ENCODE data around the gene CTDSPL2.

CTDSPL2 gene

DNA sequence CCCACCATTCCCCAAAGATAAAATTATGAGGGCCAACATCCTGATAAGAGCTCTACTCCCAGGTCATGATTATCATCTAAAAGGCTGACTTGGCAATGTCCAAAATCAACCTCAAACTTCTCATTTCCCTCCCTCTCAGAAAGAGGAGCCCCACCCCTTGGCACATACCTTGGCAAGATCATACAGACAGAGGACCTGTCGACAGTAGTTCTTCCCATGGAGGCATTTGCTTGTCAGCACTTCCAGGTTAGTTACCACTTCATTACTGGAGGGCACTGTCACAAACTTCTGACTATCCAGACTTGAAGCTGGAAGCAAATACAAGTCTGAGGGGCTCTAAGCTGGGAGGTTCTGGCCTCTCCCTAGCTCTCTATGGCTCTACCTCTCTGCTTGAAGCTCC, 147.3 kb downstream of the CTDSPL2 start:
- TF ChIP-seq ZFP3 (CRISPR knock-in tag; IDR thresholded peaks at IDR 0.05) (no peak), OSR1 (CRISPR knock-in tag; IDR thresholded peaks at IDR 0.05) (no peak), GLIS3 (CRISPR knock-in tag; IDR thresholded peaks at IDR 0.05) (no peak), BACH2 (CRISPR knock-in tag; IDR thresholded peaks at IDR 0.05; ENCODE audit: borderline replicate concordance) (no peak), ZNF565 (CRISPR knock-in tag; conservative IDR thresholded peaks at IDR 0.05; ENCODE audit: low read depth) (no peak), TCF4 (CRISPR knock-in tag; IDR thresholded peaks at IDR 0.05; ENCODE audit: borderline replicate concordance) (no peak), ARNTL (CRISPR knock-in tag; IDR thresholded peaks at IDR 0.05; ENCODE audit: borderline replicate concordance, low read depth) (no peak), PPARA (CRISPR knock-in tag; IDR thresholded peaks at IDR 0.05; ENCODE audit: borderline replicate concordance) (no peak), TOX (CRISPR knock-in tag; IDR thresholded peaks at IDR 0.05; ENCODE audit: borderline replicate concordance) (no peak), SNAI2 (CRISPR knock-in tag; IDR thresholded peaks at IDR 0.05) (no peak), ZC3H10 (CRISPR knock-in tag; IDR thresholded peaks at IDR 0.05) (no peak), ISL1 (CRISPR knock-in tag; IDR thresholded peaks at IDR 0.05) (no peak), ZNF8 (CRISPR knock-in tag; IDR thresholded peaks at IDR 0.05) (no peak), RARB (CRISPR knock-in tag; IDR thresholded peaks at IDR 0.05) (no peak)
- TF ChIP-seq, protein P1, sequence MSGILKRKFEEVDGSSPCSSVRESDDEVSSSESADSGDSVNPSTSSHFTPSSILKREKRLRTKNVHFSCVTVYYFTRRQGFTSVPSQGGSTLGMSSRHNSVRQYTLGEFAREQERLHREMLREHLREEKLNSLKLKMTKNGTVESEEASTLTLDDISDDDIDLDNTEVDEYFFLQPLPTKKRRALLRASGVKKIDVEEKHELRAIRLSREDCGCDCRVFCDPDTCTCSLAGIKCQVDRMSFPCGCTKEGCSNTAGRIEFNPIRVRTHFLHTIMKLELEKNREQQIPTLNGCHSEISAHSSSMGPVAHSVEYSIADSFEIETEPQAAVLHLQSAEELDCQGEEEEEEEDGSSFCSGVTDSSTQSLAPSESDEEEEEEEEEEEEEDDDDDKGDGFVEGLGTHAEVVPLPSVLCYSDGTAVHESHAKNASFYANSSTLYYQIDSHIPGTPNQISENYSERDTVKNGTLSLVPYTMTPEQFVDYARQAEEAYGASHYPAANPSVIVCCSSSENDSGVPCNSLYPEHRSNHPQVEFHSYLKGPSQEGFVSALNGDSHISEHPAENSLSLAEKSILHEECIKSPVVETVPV (CRISPR knock-in tag; IDR thresholded peaks at IDR 0.05), result no peak
- TF ChIP-seq, protein P2, sequence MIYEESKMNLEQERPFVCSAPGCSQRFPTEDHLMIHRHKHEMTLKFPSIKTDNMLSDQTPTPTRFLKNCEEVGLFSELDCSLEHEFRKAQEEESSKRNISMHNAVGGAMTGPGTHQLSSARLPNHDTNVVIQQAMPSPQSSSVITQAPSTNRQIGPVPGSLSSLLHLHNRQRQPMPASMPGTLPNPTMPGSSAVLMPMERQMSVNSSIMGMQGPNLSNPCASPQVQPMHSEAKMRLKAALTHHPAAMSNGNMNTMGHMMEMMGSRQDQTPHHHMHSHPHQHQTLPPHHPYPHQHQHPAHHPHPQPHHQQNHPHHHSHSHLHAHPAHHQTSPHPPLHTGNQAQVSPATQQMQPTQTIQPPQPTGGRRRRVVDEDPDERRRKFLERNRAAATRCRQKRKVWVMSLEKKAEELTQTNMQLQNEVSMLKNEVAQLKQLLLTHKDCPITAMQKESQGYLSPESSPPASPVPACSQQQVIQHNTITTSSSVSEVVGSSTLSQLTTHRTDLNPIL (CRISPR knock-in tag; IDR thresholded peaks at IDR 0.05; ENCODE audit: low read depth), result no peak
- ATAC-seq, result no peak
